Adipocyte (in vitro differentiated cells): ENCODE measurements around the gene NAV2.
A peak's percentile ranks its signal among the peaks of the same experiment; 100 is the strongest.

Source experiments
- DNase-seq: peaks from one replicate; pipeline ENCODE4 v3.0.0-alpha.2; 2015; ENCODE audit warnings: low read depth
- H3K27me3 ChIP-seq: replicated peaks from 2 replicates; pipeline ENCODE4 v1.7.0; 2013; ENCODE audit warnings: mild to moderate bottlenecking, low read length, moderate library complexity; ENCODE audit not compliant: control insufficient read depth, insufficient read depth
- H3K36me3 ChIP-seq: 2 replicates; pipeline ENCODE4 v1.7.0; 2013; ENCODE audit warnings: low read length, mild to moderate bottlenecking, moderate library complexity; ENCODE audit not compliant: control insufficient read depth, insufficient read depth, severe bottlenecking
- H3K4me1 ChIP-seq: 2 replicates; pipeline ENCODE4 v1.7.0; 2013; ENCODE audit warnings: mild to moderate bottlenecking, low read length, moderate library complexity; ENCODE audit not compliant: control insufficient read depth, insufficient read depth
- H3K4me3 ChIP-seq: 2 replicates; pipeline ENCODE4 v1.7.0; 2013; ENCODE audit warnings: mild to moderate bottlenecking, low read length, moderate library complexity
- H3K9ac ChIP-seq: 2 replicates; pipeline ENCODE4 v1.7.0; 2013; ENCODE audit warnings: mild to moderate bottlenecking, low read length, moderate library complexity
- H3K9me3 ChIP-seq: 2 replicates; pipeline ENCODE4 v1.7.0; 2013; ENCODE audit warnings: mild to moderate bottlenecking, low read length, moderate library complexity; ENCODE audit not compliant: control insufficient read depth

NAV2 gene

DNA sequence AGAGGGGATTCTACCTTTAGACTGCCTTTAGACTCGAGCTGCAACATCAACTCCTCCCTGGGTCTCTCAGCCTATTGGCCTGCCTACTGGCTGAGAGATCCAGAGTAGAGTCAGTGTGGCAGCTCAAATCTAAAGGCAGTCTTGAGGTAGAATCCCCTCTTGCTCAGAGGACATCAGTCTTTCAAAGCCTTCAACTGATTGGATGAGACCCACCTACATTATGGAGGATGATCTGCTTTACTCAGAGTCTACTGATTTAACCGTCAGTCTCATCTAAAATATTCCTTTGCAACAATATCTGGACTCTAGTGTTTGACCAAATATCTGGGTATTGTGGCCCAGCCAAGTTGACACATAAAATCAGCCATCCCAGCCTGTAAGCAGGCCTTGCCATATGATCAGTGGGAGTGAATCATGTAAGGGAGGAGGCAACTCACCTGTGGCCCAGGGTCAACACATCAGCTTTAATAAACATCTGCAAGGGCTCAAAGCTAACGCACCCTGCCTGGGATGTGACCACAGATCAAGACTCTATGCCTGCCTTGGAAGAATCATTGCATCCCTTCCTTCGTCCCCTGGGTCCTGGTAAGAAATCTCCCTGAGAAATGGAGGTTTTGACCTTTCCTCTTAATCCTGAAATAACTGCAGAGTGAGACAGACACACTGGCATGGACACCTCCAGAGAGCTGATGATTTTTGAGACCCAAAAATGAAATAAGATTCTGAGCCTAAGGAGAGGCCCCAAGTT, 249.6 kb downstream of the NAV2 start:
- Histone ChIP-seq H3K4me3 (no peak overlapping the region), H3K27me3 (no peaks in the 10 kb centered on the region), H3K9ac (no peak overlapping the region), H3K4me1 (peaks cover 20% of the 10 kb centered on the region), H3K36me3 (peaks cover 56% of the 10 kb centered on the region), H3K9me3 (no peaks in the 10 kb centered on the region)
- DNase-seq, result no peak

DNA sequence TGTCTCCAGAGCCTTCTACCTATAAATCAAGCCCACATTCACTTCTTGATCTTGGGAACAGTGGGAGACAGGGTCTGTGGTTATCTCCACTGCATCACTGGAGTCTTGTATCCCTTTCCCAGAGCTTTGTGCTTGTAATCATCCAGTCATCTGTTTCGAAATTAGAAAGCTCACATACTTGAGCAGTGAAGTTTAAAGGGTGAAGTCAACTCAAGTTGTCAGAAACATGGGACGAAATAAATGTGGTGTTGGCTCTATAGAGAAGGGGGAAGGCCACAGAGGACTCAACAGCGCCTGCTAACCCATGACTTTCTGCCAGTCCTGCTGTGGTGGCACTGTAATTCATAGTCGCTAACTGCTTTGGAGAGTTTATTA, 250.2 kb downstream of the NAV2 start:
- Histone ChIP-seq H3K36me3 (peaks cover 61% of the 10 kb centered on the region), H3K9ac (no peak overlapping the region), H3K9me3 (no peaks in the 10 kb centered on the region), H3K4me1 (peaks cover 20% of the 10 kb centered on the region), H3K27me3 (no peaks in the 10 kb centered on the region), H3K4me3 (no peak overlapping the region)
- peak; percentile 85 for DNase-seq

DNA sequence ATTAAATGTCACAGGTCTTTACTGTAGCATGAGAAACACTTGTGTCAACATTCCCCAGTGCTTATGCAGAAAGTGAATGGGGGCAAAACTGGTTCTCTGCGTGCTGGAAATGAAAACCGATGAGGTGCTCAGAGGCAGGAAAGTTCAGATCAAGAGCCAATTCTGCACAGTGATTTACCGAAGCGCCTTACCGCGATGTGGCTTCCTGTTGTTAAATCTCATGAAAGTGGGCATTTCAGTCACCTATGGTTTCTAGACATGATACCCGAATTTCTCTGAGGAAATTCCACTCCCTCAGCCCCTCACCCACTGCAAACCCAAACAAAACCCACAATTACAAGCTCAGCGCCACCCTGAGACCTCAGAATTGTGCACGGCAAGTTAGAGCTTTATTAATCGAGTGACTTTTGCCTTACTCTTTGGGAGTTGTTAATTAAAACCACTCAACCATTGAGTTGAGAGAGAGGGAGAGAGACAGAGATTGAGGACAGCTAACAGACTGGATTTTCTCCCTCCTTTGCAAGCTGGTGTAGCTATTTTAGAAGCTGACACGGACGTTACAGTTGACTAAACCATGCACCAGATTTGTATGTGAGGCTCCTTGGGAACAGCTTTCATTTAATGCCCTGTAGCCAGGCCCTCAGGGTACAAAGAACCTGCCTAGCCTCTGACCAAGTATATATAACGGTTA, 251.2 kb downstream of the NAV2 start:
- DNase-seq, result peak; percentile 37
- Histone ChIP-seq H3K27me3 (no peaks in the 10 kb centered on the region), H3K4me3 (no peak overlapping the region), H3K36me3 (peaks cover 56% of the 10 kb centered on the region), H3K4me1 (peaks cover 20% of the 10 kb centered on the region), H3K9ac (no peak overlapping the region), H3K9me3 (no peaks in the 10 kb centered on the region)

DNA sequence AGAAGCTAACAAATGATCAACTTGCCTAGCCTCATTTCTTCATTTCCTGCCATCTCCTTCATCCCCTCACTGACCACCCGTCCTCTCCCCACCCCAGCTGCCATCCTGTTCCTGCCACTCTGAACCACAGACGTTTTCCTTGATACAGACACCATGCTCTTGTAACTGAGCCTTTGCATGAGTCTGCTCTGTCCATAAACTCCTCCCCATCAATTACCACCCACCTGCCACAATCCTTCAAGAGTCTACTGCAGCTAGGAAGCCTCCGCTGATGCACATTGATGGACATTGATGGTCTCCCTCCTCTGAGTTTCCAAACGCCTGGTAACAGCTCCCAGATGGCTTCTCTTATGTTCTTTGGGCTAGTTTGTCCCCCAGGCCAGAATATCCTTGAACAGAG, 253.8 kb downstream of the NAV2 start:
- H3K9me3 ChIP-seq, result no peaks in the 10 kb centered on the region
- no peak overlapping the region for H3K9ac ChIP-seq
- no peak overlapping the region for H3K4me3 ChIP-seq
- no peaks in the 10 kb centered on the region for H3K27me3 ChIP-seq
- H3K36me3 ChIP-seq, result peaks cover 46% of the 10 kb centered on the region
- no peak for DNase-seq
- peaks cover 20% of the 10 kb centered on the region for H3K4me1 ChIP-seq

DNA sequence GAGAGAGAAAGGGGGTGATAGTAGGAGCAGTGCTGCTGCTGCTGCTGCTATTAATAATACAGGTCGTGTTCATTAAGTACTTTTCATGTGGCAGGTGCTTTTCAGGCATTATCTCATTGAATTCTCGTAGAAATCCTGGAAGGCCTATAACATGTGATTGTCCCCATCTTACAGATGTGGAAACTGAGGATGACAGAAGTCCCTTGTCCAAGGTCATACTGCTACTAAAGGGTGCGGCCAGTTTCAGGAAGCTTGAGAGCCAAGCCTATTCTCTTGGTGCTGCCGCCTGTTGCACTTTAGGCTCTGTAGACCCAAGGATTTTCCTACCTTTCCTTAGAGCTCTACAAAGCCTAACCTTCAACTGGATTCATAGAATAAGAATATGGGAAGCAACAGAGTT, 254.3 kb downstream of the NAV2 start:
- H3K27me3 ChIP-seq, result no peaks in the 10 kb centered on the region
- no peak overlapping the region for H3K9ac ChIP-seq
- no peaks in the 10 kb centered on the region for H3K9me3 ChIP-seq
- no peak for DNase-seq
- no peak overlapping the region for H3K4me3 ChIP-seq
- peaks cover 19% of the 10 kb centered on the region for H3K4me1 ChIP-seq
- H3K36me3 ChIP-seq, result peaks cover 44% of the 10 kb centered on the region

DNA sequence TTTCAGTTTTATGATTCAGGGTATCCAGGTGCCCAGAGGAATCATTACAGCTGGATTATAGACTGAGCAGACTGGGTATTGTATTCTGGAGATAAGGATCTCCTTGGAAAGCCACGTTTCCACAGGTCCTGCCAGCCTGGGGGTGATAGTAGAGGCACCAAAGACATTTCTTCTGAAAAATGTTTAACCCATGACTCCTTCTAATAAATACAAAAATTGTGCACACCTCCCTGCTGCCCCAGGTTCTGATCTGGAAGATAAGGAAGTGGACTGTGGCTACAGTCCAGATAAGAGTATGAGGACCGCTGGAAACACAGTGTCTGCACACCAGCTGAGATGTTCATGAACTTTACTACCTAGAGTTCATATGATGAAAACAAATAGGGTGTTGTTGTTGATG, 255.2 kb downstream of the NAV2 start:
- DNase-seq, result no peak
- peaks cover 10% of the 10 kb centered on the region for H3K4me1 ChIP-seq
- H3K9ac ChIP-seq, result no peak overlapping the region
- H3K36me3 ChIP-seq, result peaks cover 43% of the 10 kb centered on the region
- H3K4me3 ChIP-seq, result no peak overlapping the region
- no peaks in the 10 kb centered on the region for H3K9me3 ChIP-seq
- H3K27me3 ChIP-seq, result no peaks in the 10 kb centered on the region

DNA sequence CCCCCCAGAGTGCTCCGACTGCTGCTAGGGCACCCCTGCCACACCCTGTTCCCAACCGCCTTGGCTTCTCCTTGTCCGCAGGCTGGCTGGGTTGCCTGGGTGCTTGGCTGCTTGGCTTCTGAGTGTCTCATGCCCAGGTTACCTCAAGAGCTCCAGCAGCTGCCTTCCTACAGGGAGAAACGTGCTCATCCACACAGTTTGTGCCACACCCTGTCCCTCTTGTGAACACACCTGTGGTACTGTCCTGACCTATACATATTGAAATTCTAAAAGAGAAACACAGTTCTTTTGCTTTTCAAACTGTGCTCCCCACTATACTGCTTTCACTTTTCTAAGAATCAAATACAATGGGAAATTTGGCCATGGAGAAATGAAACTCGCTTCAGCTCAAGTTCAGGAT, 256.2 kb downstream of the NAV2 start:
- no peak overlapping the region for H3K9ac ChIP-seq
- H3K27me3 ChIP-seq, result no peaks in the 10 kb centered on the region
- no peaks in the 10 kb centered on the region for H3K4me1 ChIP-seq
- H3K9me3 ChIP-seq, result no peaks in the 10 kb centered on the region
- H3K36me3 ChIP-seq, result peaks cover 51% of the 10 kb centered on the region
- no peak for DNase-seq
- H3K4me3 ChIP-seq, result no peak overlapping the region

DNA sequence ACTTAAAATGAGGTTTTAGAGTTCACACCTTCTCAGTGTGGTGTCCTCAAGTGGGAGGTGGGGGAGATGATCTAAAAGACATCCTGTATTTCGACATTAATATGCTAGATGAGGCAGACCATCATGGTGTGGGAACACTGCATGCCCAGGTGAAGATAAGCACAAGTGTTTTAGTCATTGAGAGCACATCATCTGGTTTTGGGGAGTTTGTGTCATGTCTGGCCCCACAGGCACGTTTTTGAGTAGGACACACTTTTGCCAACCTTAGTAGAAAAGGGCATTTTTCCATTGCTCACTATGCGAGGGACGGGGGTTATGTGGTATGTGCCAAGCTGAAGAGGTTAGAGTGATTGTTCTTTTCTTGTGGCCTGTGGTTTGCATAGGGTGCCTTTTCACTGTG, 258.3 kb downstream of the NAV2 start:
- H3K36me3 ChIP-seq, result peaks cover 46% of the 10 kb centered on the region
- no peaks in the 10 kb centered on the region for H3K27me3 ChIP-seq
- no peaks in the 10 kb centered on the region for H3K9me3 ChIP-seq
- DNase-seq, result no peak
- H3K4me3 ChIP-seq, result no peak overlapping the region
- H3K9ac ChIP-seq, result no peak overlapping the region
- no peaks in the 10 kb centered on the region for H3K4me1 ChIP-seq

DNA sequence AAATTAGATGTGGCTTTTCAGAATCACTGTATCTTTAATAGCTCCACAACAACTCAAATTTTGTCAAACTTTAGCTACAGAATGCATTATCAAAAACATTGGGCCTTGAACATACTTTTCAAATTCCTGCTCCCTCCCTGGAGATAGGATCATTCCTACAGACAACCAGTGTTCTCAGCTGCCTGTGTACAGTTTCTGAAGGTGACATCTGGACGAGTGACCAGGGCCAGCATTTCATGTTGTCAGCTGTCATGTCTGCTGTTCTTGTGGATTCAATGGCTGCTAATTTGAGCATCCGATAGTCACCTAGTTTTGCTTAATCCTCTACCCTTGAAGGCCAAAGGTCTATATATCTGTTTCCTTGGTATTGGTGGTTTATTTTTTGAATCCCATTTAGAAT, 259.5 kb downstream of the NAV2 start:
- Histone ChIP-seq H3K27me3 (no peaks in the 10 kb centered on the region), H3K4me3 (no peak overlapping the region), H3K36me3 (peaks cover 41% of the 10 kb centered on the region), H3K9me3 (no peaks in the 10 kb centered on the region), H3K4me1 (no peaks in the 10 kb centered on the region), H3K9ac (no peak overlapping the region)
- DNase-seq, result no peak

DNA sequence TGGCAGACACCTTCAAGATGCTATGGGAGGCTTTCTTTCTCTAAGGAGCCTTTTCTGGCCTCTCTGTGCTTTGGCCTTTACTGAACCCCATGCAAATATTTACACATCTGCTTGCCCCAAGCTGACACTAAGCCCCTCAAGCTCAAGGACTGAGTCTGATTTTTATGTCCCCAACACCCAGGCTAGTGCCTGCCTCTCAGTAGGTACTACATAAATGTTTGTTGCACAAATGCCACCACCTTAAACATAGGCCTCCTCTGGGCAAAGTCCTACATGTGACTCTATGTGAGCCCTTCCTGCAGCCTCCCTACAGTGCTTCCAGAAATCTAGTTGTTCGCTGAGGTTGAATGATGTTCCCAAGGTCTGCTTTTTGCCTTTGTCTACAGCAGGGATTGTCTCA, 260.0 kb downstream of the NAV2 start:
- Histone ChIP-seq H3K27me3 (no peaks in the 10 kb centered on the region), H3K36me3 (peaks cover 39% of the 10 kb centered on the region), H3K4me3 (no peak overlapping the region), H3K9me3 (no peaks in the 10 kb centered on the region), H3K4me1 (no peaks in the 10 kb centered on the region), H3K9ac (no peak overlapping the region)
- no peak for DNase-seq

DNA sequence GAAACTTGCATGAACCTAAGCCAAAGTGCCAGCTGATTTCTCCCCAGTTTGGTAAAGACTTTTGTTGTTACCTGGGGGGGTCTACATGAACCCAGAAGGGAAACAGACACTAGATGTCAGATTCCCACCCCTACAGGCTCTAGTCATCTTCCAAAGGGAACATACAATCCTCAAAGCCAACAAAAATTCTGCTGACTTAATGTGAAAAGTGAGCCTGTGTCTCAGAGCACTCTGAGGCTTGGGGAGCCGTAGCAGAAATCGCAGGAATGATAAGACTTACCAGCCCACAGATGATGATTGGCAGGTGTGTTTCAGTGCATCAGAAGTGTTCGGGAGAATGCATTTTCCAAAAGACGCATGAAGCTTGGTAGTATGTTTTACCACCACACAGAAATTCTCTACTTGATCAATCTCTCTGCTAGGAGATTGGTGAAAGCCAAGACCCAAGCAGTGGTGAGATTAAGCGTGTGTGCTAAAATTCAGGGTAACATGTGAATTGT, 260.5 kb downstream of the NAV2 start:
- no peak overlapping the region for H3K9ac ChIP-seq
- H3K27me3 ChIP-seq, result no peaks in the 10 kb centered on the region
- peaks cover 38% of the 10 kb centered on the region for H3K36me3 ChIP-seq
- H3K4me3 ChIP-seq, result no peak overlapping the region
- no peaks in the 10 kb centered on the region for H3K9me3 ChIP-seq
- DNase-seq, result no peak
- no peaks in the 10 kb centered on the region for H3K4me1 ChIP-seq
